ENCODE measurements around the gene CACNA2D1. TPM values are rescaled to one million over a fixed set of nuclear protein-coding genes. Genes with fewer than 3 reads are reported as not detected.

The CACNA2D1 gene
- total RNA-seq, 4 donors from 2014 or later: 3.0 to 15.7 (median 8.6) TPM

DNA sequence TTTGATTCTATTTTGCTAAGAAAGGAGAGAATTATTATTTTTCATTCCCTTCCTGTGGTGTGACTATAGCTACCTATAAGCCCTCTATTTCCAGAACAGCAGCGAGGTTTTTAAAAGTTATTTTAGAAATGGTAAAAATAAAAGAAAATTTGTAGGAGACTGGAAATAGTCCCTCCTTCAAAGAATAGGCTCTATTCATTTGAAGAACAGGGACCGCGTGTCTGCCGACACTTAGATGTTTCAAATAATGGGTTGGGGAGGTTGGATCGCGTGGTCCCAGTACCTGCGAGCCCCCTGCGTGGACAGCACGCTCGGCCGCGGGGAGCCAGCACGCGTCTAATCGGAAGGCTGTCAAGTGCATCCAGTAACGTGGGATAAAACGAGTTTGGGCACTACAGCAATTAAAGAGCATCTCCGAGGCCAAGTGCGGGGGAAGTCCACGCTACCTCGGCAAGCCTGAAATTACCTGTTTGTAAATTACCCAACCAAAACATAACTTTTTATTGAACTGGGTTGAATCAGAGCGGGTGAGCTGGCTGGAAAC, 1.0 kb downstream of the CACNA2D1 start:
- H3K4me3 ChIP-seq (ENCODE audit: low read depth, poor library complexity, severe bottlenecking): peak overlapping the region; percentile 86
- intact Hi-C loops (cut with DNase I; ENCODE audit: low total_unique reads): no loop called here
- no peak for TF ChIP-seq CTCF (IDR thresholded peaks at IDR 0.05)
- TF ChIP-seq POLR2A (IDR thresholded peaks at IDR 0.05): no peak
- 3% methylated on average over 22 of the region's 22 CpGs for WGBS, 2 donors
- DNase-seq (ENCODE audit: low spot score in 2 of 2): peak in 1 of 2 donors; percentile 16

- DNase-seq (ENCODE audit: low spot score in 2 of 2): no peak
- no peak for TF ChIP-seq POLR2A (IDR thresholded peaks at IDR 0.05)
- no peak for TF ChIP-seq CTCF (IDR thresholded peaks at IDR 0.05)
- no peak overlapping the region for H3K4me3 ChIP-seq (ENCODE audit: low read depth, poor library complexity, severe bottlenecking)
- 35 to 41% methylated on average over 9 of the region's 9 CpGs for WGBS, 2 donors
- intact Hi-C loops (cut with DNase I; ENCODE audit: low total_unique reads): no loop called here
Observed at GRCh38 chr7:82441669-82442478, 1.7 kb downstream of the CACNA2D1 start.

DNA sequence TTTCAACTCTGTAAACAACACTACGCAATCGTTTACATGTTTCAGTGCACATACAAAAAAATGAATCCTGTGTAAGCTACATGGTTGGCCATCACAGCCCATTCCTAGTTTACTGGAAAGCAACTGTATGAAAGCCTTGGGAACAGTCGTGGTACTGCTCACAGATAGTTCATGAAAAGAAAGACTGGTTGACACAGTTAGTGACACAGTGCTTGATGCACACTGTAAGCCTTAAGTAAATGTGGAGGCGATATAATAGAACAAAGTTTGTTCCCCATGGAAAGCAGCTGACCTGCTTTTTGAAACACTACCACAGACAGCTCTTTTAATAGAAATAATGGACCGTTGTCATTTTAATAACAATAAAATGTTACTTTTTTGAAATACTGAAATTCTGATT, 5.1 kb downstream of the CACNA2D1 start:
- no peak overlapping the region for H3K4me3 ChIP-seq (ENCODE audit: low read depth, poor library complexity, severe bottlenecking)
- DNase-seq (ENCODE audit: low spot score in 2 of 2): no peak
- no peak for TF ChIP-seq CTCF (IDR thresholded peaks at IDR 0.05)
- intact Hi-C loops (cut with DNase I; ENCODE audit: low total_unique reads): no loop called here
- WGBS, 2 donors: 88 to 95% methylated on average over 5 of the region's 5 CpGs

GRCh38 chr7:82435769-82436168, 7.8 kb downstream of the CACNA2D1 start:
- 93 to 95% methylated on average over 5 of the region's 5 CpGs for WGBS, 2 donors
- TF ChIP-seq POLR2A (IDR thresholded peaks at IDR 0.05): no peak
- no peak for TF ChIP-seq CTCF (IDR thresholded peaks at IDR 0.05)
- no peak overlapping the region for H3K4me3 ChIP-seq (ENCODE audit: low read depth, poor library complexity, severe bottlenecking)
- no peak for DNase-seq (ENCODE audit: low spot score in 2 of 2)
- intact Hi-C loops (cut with DNase I; ENCODE audit: low total_unique reads): no loop called here

GRCh38 chr7:82434275-82435022, 9.1 kb downstream of the CACNA2D1 start:
- TF ChIP-seq CTCF (IDR thresholded peaks at IDR 0.05) (no peak), POLR2A (IDR thresholded peaks at IDR 0.05) (no peak)
- no peak for DNase-seq (ENCODE audit: low spot score in 2 of 2)
- H3K4me3 ChIP-seq (ENCODE audit: low read depth, poor library complexity, severe bottlenecking): no peak overlapping the region
- WGBS, 2 donors: 88 to 91% methylated on average over 4 of the region's 4 CpGs
- intact Hi-C loops (cut with DNase I; ENCODE audit: low total_unique reads): no loop called here
